HUES64 (cell line): ENCODE measurements around the gene MYH6.

Source experiments
- H3K27ac ChIP-seq: 2 replicates; pipeline ENCODE4 v1.7.0; 2013; ENCODE audit warnings: low read depth, low read length, inconsistent platforms
- H3K27me3 ChIP-seq: 2 replicates; pipeline ENCODE4 v1.6.1; 2013; ENCODE audit warnings: mild to moderate bottlenecking, low read length; ENCODE audit not compliant: insufficient read depth
- H3K36me3 ChIP-seq: 2 replicates; pipeline ENCODE4 v1.6.1; 2013; ENCODE audit warnings: mild to moderate bottlenecking, low read length; ENCODE audit not compliant: insufficient read depth
- H3K4me1 ChIP-seq: 2 replicates; pipeline ENCODE4 v1.6.1; 2013; ENCODE audit warnings: mild to moderate bottlenecking, low read length, moderate library complexity; ENCODE audit not compliant: insufficient read depth
- H3K4me3 ChIP-seq: 2 replicates; pipeline ENCODE4 v1.5.1; 2013; ENCODE audit warnings: mild to moderate bottlenecking, low read length, moderate library complexity
- H3K9ac ChIP-seq: 2 replicates; pipeline ENCODE4 v1.6.1; 2013; ENCODE audit warnings: mild to moderate bottlenecking, low read depth, low read length
- H3K9me3 ChIP-seq: 2 replicates; pipeline ENCODE4 v1.6.1; 2013; ENCODE audit warnings: low read depth, low read length; ENCODE audit not compliant: insufficient read depth
- WGBS: fragments of 150-250, 120-280 bp; methylation state at CpG from one replicate; pipeline ENCODE4 v1.1.7; 2013; ENCODE audit warnings: missing lambda C conversion rate; 5-methylcytosine and 5-hydroxymethylcytosine counted together

The MYH6 gene

GRCh38 chr14:23411563-23412525 is 3.8 kb upstream of the MYH6 start:
- no peak overlapping the region for H3K9ac ChIP-seq
- 88% methylated on average over 14 of the region's 14 CpGs for WGBS
- no peaks in the 10 kb centered on the region for H3K27me3 ChIP-seq
- H3K36me3 ChIP-seq, result no peaks in the 10 kb centered on the region
- no peaks in the 10 kb centered on the region for H3K4me1 ChIP-seq
- H3K27ac ChIP-seq, result no peak overlapping the region
- no peak overlapping the region for H3K4me3 ChIP-seq
- no peaks in the 10 kb centered on the region for H3K9me3 ChIP-seq

GRCh38 chr14:23409966-23410635 is 2.0 kb upstream of the MYH6 start:
- WGBS, result 91% methylated on average over 12 of the region's 14 CpGs
- Histone ChIP-seq H3K4me1 (no peaks in the 10 kb centered on the region), H3K9ac (no peak overlapping the region), H3K36me3 (no peaks in the 10 kb centered on the region), H3K9me3 (no peaks in the 10 kb centered on the region), H3K27ac (no peak overlapping the region), H3K27me3 (no peaks in the 10 kb centered on the region), H3K4me3 (no peak overlapping the region)

GRCh38 chr14:23409475-23409874 is 1.4 kb upstream of the MYH6 start:
- 93% methylated on average over 1 of the region's 2 CpGs for WGBS
- no peaks in the 10 kb centered on the region for H3K27me3 ChIP-seq

GRCh38 chr14:23408307-23408630 is 196 bp upstream of the MYH6 start:
- Histone ChIP-seq H3K9ac (no peak overlapping the region), H3K4me3 (no peak overlapping the region), H3K4me1 (no peaks in the 10 kb centered on the region), H3K27me3 (0 out of 2 replicates have a peak, but pooled peaks cover 3% of the 10 kb centered on the region), H3K9me3 (no peaks in the 10 kb centered on the region), H3K36me3 (no peaks in the 10 kb centered on the region), H3K27ac (no peak overlapping the region)
- 75% methylated on average over 5 of the region's 5 CpGs for WGBS

More at GRCh38 chr14:23409475-23409874, 1.4 kb upstream of the MYH6 start:
- no peaks in the 10 kb centered on the region for H3K4me1 ChIP-seq
- no peaks in the 10 kb centered on the region for H3K9me3 ChIP-seq
- no peaks in the 10 kb centered on the region for H3K36me3 ChIP-seq
- H3K4me3 ChIP-seq, result no peak overlapping the region
- no peak overlapping the region for H3K27ac ChIP-seq
- no peak overlapping the region for H3K9ac ChIP-seq

GRCh38 chr14:23406725-23407355 is 1.2 kb downstream of the MYH6 start:
- WGBS, result 89% methylated on average over 15 of the region's 15 CpGs
- H3K27me3 ChIP-seq, result 0 out of 2 replicates have a peak, but pooled peaks cover 3% of the 10 kb centered on the region
- no peak overlapping the region for H3K9ac ChIP-seq
- no peaks in the 10 kb centered on the region for H3K9me3 ChIP-seq
- H3K27ac ChIP-seq, result no peak overlapping the region
- H3K4me1 ChIP-seq, result no peaks in the 10 kb centered on the region
- no peak overlapping the region for H3K4me3 ChIP-seq
- no peaks in the 10 kb centered on the region for H3K36me3 ChIP-seq

GRCh38 chr14:23406244-23406643 is 1.8 kb downstream of the MYH6 start:
- H3K27me3 ChIP-seq, result 0 out of 2 replicates have a peak, but pooled peaks cover 3% of the 10 kb centered on the region

GRCh38 chr14:23405516-23406025 is 2.5 kb downstream of the MYH6 start:
- Histone ChIP-seq H3K9ac (no peak overlapping the region), H3K36me3 (no peaks in the 10 kb centered on the region), H3K4me1 (no peaks in the 10 kb centered on the region), H3K27ac (no peak overlapping the region), H3K27me3 (0 out of 2 replicates have a peak, but pooled peaks cover 3% of the 10 kb centered on the region), H3K9me3 (no peaks in the 10 kb centered on the region), H3K4me3 (no peak overlapping the region)
- 94% methylated on average over 13 of the region's 13 CpGs for WGBS

More at GRCh38 chr14:23406244-23406643, 1.8 kb downstream of the MYH6 start:
- no peak overlapping the region for H3K27ac ChIP-seq
- no peaks in the 10 kb centered on the region for H3K9me3 ChIP-seq
- no peak overlapping the region for H3K9ac ChIP-seq
- WGBS, result 61% methylated on average over 4 of the region's 4 CpGs
- no peaks in the 10 kb centered on the region for H3K36me3 ChIP-seq
- H3K4me1 ChIP-seq, result no peaks in the 10 kb centered on the region
- no peak overlapping the region for H3K4me3 ChIP-seq

GRCh38 chr14:23405096-23405495 is 3.0 kb downstream of the MYH6 start:
- Histone ChIP-seq H3K27ac (no peak overlapping the region), H3K27me3 (0 out of 2 replicates have a peak, but pooled peaks cover 3% of the 10 kb centered on the region), H3K4me1 (no peaks in the 10 kb centered on the region), H3K9me3 (no peaks in the 10 kb centered on the region), H3K9ac (no peak overlapping the region), H3K4me3 (no peak overlapping the region), H3K36me3 (no peaks in the 10 kb centered on the region)
- WGBS, result 90% methylated on average over 10 of the region's 10 CpGs

- 88% methylated on average over 14 of the region's 14 CpGs for WGBS
- Histone ChIP-seq H3K27me3 (0 out of 2 replicates have a peak, but pooled peaks cover 3% of the 10 kb centered on the region), H3K9me3 (no peaks in the 10 kb centered on the region), H3K9ac (no peak overlapping the region), H3K27ac (no peak overlapping the region), H3K4me3 (no peak overlapping the region), H3K4me1 (no peaks in the 10 kb centered on the region), H3K36me3 (no peaks in the 10 kb centered on the region)
Measured at GRCh38 chr14:23404331-23404900, 3.7 kb downstream of the MYH6 start.

GRCh38 chr14:23403908-23404307 is 4.2 kb downstream of the MYH6 start:
- Histone ChIP-seq H3K4me1 (no peaks in the 10 kb centered on the region), H3K9ac (no peak overlapping the region), H3K36me3 (no peaks in the 10 kb centered on the region), H3K27ac (no peak overlapping the region), H3K4me3 (no peak overlapping the region), H3K27me3 (0 out of 2 replicates have a peak, but pooled peaks cover 3% of the 10 kb centered on the region), H3K9me3 (no peaks in the 10 kb centered on the region)
- WGBS, result 91% methylated on average over 4 of the region's 4 CpGs
